Tibial nerve (tissue), 4 donors: ENCODE data around the gene DGCR6L.
"Not testable (repeated sequence)": the region's sequence is repeated elsewhere in the genome, so short reads cannot be mapped to it uniquely, and the experiment has no call there.

ENCODE experiments used
- EP300 ChIP-seq, 2 donors: sonication (generic); formaldehyde crosslinking; IDR thresholded peaks; one replicate each; pipeline ENCODE4 v1.6.1; 2017; ENCODE audit warnings: antibody characterized with exemption in 2 of 2, mild to moderate bottlenecking in 1 of 2
- TF ChIP-seq, protein P1 (sequence below), 5 experiments: fragments of 200-600 bp in 3 of 5; fragments of 450-650 bp in 2 of 5; sonication (generic) in 3 of 5; IDR thresholded peaks; one replicate each; pipeline ENCODE4 v1.5.1; 2016 to 2019; ENCODE audit warnings: antibody characterized with exemption in 5 of 5, mild to moderate bottlenecking in 3 of 5, moderate library complexity in 2 of 5

- TF ChIP-seq, protein P1, sequence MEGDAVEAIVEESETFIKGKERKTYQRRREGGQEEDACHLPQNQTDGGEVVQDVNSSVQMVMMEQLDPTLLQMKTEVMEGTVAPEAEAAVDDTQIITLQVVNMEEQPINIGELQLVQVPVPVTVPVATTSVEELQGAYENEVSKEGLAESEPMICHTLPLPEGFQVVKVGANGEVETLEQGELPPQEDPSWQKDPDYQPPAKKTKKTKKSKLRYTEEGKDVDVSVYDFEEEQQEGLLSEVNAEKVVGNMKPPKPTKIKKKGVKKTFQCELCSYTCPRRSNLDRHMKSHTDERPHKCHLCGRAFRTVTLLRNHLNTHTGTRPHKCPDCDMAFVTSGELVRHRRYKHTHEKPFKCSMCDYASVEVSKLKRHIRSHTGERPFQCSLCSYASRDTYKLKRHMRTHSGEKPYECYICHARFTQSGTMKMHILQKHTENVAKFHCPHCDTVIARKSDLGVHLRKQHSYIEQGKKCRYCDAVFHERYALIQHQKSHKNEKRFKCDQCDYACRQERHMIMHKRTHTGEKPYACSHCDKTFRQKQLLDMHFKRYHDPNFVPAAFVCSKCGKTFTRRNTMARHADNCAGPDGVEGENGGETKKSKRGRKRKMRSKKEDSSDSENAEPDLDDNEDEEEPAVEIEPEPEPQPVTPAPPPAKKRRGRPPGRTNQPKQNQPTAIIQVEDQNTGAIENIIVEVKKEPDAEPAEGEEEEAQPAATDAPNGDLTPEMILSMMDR (IDR thresholded peaks at IDR 0.05), result not testable (repeated sequence)
- TF ChIP-seq EP300 (IDR thresholded peaks at IDR 0.05), result not testable (repeated sequence)
Observed at GRCh38 chr22:20364335-20365260, 44.7 kb upstream of the DGCR6L start.
